HL-60 (cell line): ENCODE data around the gene IL27RA.

ENCODE experiments used
- CTCF ChIP-seq: IDR thresholded peaks from one replicate; pipeline ENCODE4 v1.5.1; 2011; ENCODE audit warnings: low read length, control low read depth, inconsistent platforms; ENCODE audit not compliant: insufficient read depth
- POLR2AphosphoS5 ChIP-seq: IDR thresholded peaks from 2 replicates; pipeline ENCODE4 v1.6.1; 2012; ENCODE audit warnings: low read depth
- REST ChIP-seq: IDR thresholded peaks from 2 replicates; pipeline ENCODE4 v1.6.1; 2012; ENCODE audit warnings: low read depth; ENCODE audit not compliant: insufficient replicate concordance
- SPI1 ChIP-seq: IDR thresholded peaks from 2 replicates; pipeline ENCODE4 v1.6.1; 2012; ENCODE audit warnings: low read depth, mild to moderate bottlenecking, borderline replicate concordance

- TF ChIP-seq SPI1 (no peak), CTCF (no peak), POLR2AphosphoS5 (no peak), REST (no peak)
Measured at GRCh38 chr19:14063105-14063504, 31.5 kb downstream of the IL27RA start.
